ENCODE results near the gene TOM1L1. TPM values are rescaled to one million over a fixed set of nuclear protein-coding genes. Genes with fewer than 3 reads are reported as not detected.

Gene TOM1L1
- total RNA-seq, 1 experiment from 2014 or later: 48.1 TPM

DNA sequence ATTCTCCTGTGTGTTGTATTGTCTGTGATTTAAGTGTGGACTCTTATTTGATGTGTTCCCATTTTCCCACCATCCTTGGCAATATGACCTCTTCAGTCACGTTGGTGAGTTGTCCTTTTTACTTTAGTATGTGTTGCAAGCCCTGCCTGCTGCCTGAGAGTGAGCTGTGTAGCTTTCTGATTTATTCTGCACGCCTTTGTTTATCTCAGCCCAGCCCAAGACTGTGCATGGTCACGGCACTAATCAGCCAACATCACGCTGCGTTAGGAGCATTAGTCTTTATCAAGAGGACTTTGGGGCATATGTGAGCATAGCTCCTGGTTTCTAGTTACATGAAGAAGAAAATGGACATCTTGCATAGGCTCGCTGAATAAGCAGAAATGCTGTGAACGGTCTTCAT lies 6.0 kb downstream of the TOM1L1 start:
- Histone ChIP-seq H4K20me1 (ENCODE audit: low read length) (peaks cover 7% of the 10 kb centered on the region; the same call in 1 of the 2 replicates), H3K36me3 (ENCODE audit: low read depth, low read length) (peaks cover 34% of the 10 kb centered on the region), H3F3A (ENCODE audit: low read length, unreplicated experiment) (no peaks in the 10 kb centered on the region), H3K9ac (ENCODE audit: low read length) (no peak overlapping the region), H3K9me2 (replicated peaks; ENCODE audit: low read length) (no peaks in the 10 kb centered on the region), H3K27me3 (ENCODE audit: low read length) (no peaks in the 10 kb centered on the region), H2AFZ (ENCODE audit: low read length) (no peak overlapping the region), H3K4me2 (ENCODE audit: low read length) (no peak overlapping the region), H3K4me3 (ENCODE audit: low read length) (no peak overlapping the region), H3K4me1 (ENCODE audit: insufficient read depth, low read length) (peaks cover 4% of the 10 kb centered on the region), H3K9me3 (ENCODE audit: low read length) (no peaks in the 10 kb centered on the region), H3K79me2 (ENCODE audit: low read length) (peaks cover 39% of the 10 kb centered on the region), H3K27ac (ENCODE audit: low read length) (no peak overlapping the region)
- DNase-seq (no peak), ATAC-seq (no peak)
- ChIA-PET CTCF (no interaction called here), POLR2A (ENCODE audit: unreplicated experiment) (no interaction called here)
- BruUV-seq (replicated peaks): no TSS peak
- intact Hi-C loops (cut with micrococcal nuclease): loop anchor here (10.0 kb wide), 1 partner anchor 438 kb away; no protein-coding TSS in a partner anchor
- TF ChIP-seq EZH2 (IDR thresholded peaks at IDR 0.05; ENCODE audit: low read length, unreplicated experiment) (no peak), EZH2phosphoT487 (IDR thresholded peaks at IDR 0.05; ENCODE audit: borderline replicate concordance, low read length) (no peak)
- TF ChIP-seq, protein P1, sequence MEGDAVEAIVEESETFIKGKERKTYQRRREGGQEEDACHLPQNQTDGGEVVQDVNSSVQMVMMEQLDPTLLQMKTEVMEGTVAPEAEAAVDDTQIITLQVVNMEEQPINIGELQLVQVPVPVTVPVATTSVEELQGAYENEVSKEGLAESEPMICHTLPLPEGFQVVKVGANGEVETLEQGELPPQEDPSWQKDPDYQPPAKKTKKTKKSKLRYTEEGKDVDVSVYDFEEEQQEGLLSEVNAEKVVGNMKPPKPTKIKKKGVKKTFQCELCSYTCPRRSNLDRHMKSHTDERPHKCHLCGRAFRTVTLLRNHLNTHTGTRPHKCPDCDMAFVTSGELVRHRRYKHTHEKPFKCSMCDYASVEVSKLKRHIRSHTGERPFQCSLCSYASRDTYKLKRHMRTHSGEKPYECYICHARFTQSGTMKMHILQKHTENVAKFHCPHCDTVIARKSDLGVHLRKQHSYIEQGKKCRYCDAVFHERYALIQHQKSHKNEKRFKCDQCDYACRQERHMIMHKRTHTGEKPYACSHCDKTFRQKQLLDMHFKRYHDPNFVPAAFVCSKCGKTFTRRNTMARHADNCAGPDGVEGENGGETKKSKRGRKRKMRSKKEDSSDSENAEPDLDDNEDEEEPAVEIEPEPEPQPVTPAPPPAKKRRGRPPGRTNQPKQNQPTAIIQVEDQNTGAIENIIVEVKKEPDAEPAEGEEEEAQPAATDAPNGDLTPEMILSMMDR (conservative IDR thresholded peaks at IDR 0.05; ENCODE audit: low read depth, low read length): no peak

DNA sequence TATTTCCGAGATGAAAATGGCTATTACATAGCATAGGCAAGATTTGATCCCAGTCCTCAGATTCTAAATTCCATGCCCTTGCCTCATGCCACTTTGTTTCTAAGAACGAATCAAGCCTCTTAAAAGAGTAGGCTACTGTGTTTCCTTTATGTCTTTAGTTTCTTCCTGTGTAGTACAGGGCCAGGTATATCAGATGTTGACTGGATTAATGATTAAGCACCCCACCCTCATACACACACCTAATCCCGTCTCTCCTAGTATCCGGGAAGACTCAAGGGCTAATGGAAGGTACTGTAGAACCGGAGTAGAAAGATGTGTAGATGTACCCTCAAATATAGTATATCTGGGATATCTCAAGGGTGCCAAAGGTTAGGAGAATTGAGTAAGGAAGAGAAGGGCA lies 6.7 kb downstream of the TOM1L1 start:
- Histone ChIP-seq H3K27ac (ENCODE audit: low read length) (no peak overlapping the region), H3K4me2 (ENCODE audit: low read length) (no peak overlapping the region), H3K4me1 (ENCODE audit: insufficient read depth, low read length) (peaks cover 4% of the 10 kb centered on the region; the same call in 1 of the 2 replicates), H3F3A (ENCODE audit: low read length, unreplicated experiment) (no peaks in the 10 kb centered on the region), H2AFZ (ENCODE audit: low read length) (no peak overlapping the region), H4K20me1 (ENCODE audit: low read length) (peaks cover 5% of the 10 kb centered on the region; the same call in 1 of the 2 replicates), H3K79me2 (ENCODE audit: low read length) (peaks cover 39% of the 10 kb centered on the region), H3K9ac (ENCODE audit: low read length) (no peak overlapping the region), H3K27me3 (ENCODE audit: low read length) (no peaks in the 10 kb centered on the region), H3K4me3 (ENCODE audit: low read length) (no peak overlapping the region), H3K9me2 (replicated peaks; ENCODE audit: low read length) (no peaks in the 10 kb centered on the region), H3K9me3 (ENCODE audit: low read length) (no peaks in the 10 kb centered on the region), H3K36me3 (ENCODE audit: low read depth, low read length) (peaks cover 36% of the 10 kb centered on the region)
- ChIA-PET POLR2A (ENCODE audit: unreplicated experiment) (no interaction called here), CTCF (no interaction called here)
- ATAC-seq (no peak), DNase-seq (no peak)
- no TSS peak for BruUV-seq (replicated peaks)
- intact Hi-C loops (cut with micrococcal nuclease): loop anchor here (10.0 kb wide), 1 partner anchor 437 kb away; no protein-coding TSS in a partner anchor
- TF ChIP-seq EZH2 (IDR thresholded peaks at IDR 0.05; ENCODE audit: low read length, unreplicated experiment) (no peak), EZH2phosphoT487 (IDR thresholded peaks at IDR 0.05; ENCODE audit: borderline replicate concordance, low read length) (no peak)
- TF ChIP-seq, protein P1 (conservative IDR thresholded peaks at IDR 0.05; ENCODE audit: low read depth, low read length): no peak

DNA sequence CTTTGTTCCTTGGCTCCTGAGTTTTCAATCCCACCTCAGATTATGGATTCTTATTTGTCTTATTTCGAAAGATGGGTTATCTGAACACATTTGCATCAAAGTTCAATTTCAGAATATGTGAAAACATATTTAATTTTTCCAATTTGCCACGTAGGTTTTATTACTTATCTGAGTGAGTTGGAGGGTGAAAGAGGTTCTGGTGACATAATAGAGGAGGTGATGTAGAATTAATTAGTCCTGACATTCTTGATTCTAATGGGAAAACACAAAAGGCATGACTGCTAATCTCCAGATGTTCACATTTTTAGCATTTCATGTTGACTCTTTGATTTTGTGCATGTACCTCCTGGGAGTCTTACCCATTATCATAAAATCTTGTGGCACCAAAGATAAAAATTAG lies 9.1 kb downstream of the TOM1L1 start:
- Histone ChIP-seq H3K27me3 (ENCODE audit: low read length) (no peaks in the 10 kb centered on the region), H4K20me1 (ENCODE audit: low read length) (peaks cover 5% of the 10 kb centered on the region; the same call in 1 of the 2 replicates), H3K9me3 (ENCODE audit: low read length) (no peaks in the 10 kb centered on the region), H3K4me3 (ENCODE audit: low read length) (no peak overlapping the region), H3K36me3 (ENCODE audit: low read depth, low read length) (peaks cover 57% of the 10 kb centered on the region), H3K79me2 (ENCODE audit: low read length) (peaks cover 33% of the 10 kb centered on the region), H3K9ac (ENCODE audit: low read length) (no peak overlapping the region), H3K27ac (ENCODE audit: low read length) (no peak overlapping the region), H3K4me1 (ENCODE audit: insufficient read depth, low read length) (peaks cover 4% of the 10 kb centered on the region; the same call in 1 of the 2 replicates), H3F3A (ENCODE audit: low read length, unreplicated experiment) (no peaks in the 10 kb centered on the region), H3K9me2 (replicated peaks; ENCODE audit: low read length) (no peaks in the 10 kb centered on the region), H2AFZ (ENCODE audit: low read length) (no peak overlapping the region), H3K4me2 (ENCODE audit: low read length) (no peak overlapping the region)
- CTCF ChIA-PET: no interaction called here
- POLR2A ChIA-PET (ENCODE audit: unreplicated experiment): no interaction called here
- TF ChIP-seq, protein P1 (conservative IDR thresholded peaks at IDR 0.05; ENCODE audit: low read depth, low read length): no peak
- TF ChIP-seq EZH2 (IDR thresholded peaks at IDR 0.05; ENCODE audit: low read length, unreplicated experiment) (no peak), EZH2phosphoT487 (IDR thresholded peaks at IDR 0.05; ENCODE audit: borderline replicate concordance, low read length) (no peak)
- no TSS peak for BruUV-seq (replicated peaks)
- ATAC-seq: no peak
- DNase-seq: no peak
- intact Hi-C loops (cut with micrococcal nuclease): loop anchor here (10.0 kb wide), 1 partner anchor 435 kb away; no protein-coding TSS in a partner anchor

Data from PC-3 (cell line).